Superior temporal gyrus (tissue), 1 donor: Measurements from ENCODE around the gene COMT.

ENCODE experiments used
- DNase-seq: peaks from one replicate; pipeline ENCODE4 v3.0.0-alpha.2; 2016; ENCODE audit errors: extremely low spot score

Gene COMT

DNA sequence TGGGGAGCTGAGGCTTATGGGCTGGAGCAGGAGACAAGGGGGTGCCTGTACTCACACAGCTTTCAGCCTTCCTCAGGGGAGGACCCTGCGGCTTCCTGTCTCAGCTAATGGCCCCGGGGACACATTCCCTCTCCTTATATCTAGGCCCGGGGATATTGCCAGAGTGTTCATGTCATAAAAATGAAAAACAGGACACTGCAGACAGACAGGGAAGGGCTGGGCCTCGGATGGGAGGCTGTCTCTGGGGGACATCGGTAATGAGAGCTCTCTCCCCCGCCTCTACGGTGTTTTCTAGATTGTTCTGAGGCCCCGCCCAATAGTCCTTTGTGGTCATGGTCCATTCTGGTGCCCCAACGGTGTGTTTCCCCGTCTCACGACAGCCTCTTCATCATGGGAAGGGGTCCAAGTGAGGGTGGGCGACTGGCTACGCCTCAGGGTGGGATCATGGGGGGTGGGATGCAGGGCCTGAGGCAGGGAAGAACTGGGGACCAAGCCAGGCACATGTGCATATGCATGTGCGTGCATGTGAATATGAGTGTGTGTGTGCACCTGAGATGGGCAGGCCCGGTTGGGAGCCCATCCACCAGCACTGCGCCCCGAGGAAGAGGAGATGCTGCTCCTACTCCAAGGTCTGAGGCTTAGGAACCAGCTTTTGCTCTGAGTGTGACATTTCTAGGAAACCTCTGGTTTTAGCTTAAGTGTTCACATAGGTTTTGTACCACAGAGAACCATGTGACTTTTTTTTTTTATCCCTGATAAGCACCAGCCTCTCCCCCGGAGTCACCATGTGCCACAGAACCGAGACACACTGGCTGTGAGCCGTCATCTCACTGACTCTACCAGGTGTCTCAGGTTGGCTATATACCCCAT lies 69.8 kb downstream of the COMT start:
- DNase-seq, result no peak

DNA sequence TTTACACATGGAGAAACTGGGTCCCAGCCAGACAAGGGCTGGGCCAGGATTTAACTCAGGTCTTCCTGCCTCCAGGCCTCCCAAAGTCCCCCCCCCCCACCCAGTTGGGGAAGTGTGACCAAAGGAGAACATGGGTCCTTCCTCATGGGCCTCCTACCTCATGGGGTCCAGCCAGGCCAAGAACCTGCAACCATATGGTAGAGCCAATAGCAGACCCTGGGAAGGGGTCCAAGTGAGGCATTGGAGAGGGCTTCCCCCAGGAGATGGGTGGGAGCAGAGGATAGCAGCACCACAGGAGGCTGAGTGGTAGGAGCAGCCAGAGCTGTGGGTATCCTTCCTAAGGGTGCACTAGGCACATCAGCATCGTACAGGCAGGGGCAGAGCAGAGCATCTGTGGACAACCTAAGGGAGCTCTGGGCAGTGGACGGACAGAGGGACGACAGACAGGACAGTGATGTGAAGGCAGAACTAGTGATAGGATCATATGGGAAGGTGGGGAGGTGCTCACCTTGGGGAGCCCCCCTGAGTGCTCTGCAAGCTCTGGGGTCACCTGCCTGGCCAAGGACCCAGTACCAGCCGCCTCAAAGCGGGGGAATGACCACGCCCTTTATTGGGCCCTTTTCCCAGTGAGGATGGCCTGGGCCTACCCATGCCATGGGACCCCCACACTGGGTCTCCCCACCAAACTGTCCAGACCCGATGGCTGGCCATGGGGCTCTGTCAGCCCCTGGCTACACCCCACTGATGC lies 70.6 kb downstream of the COMT start:
- no peak for DNase-seq

DNA sequence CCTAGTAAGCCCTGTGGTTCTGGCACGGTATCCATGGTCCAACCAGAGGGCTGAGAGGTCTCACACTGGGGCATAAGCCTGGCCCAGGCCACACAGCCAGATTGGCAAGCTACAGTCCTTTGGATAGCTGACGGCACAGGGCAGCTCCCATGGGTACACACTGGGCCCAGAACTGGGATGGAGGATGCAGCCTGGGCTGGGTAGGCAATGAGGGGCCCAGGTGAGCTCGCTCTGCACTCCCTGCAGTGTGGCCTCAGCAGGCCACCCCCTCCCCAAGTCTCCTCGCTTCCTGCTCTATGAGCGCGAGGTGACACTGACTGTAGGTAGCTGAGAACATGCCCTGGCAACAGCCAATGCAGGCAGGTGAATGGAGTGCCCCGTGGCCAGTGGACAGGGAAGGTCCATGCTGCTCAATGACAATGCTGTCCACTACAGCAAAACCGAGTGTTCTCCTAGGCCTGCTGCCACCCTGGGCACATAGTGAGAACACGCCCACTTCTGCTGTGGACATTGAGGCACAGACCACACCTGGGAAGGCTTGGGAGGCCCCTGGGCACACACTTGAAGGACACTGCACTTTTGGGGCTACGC lies 71.3 kb downstream of the COMT start:
- no peak for DNase-seq

DNA sequence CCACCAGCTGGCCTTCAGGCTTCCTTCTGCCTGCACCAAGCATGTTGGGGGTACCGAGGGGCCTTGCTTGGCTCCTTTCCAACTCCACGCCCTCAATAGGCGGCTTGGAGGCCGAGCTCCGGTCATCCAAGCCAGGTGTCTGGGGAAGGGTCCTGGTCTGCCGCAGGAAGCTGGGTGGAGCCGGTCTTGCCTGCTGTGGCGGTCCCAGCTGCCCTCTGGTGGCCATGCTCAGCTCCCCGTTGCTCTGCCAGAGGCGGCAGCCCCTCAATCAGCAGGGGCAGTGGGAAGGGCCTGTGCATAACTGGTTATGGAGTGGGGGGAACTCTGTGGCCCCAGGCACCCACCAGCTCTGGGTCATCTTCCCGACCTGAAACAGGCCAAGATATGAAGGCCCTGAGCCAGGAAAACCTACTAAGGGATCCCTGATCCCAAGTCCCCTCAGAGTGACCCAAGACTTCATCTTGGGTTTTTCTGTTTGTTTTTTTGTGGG lies 71.9 kb downstream of the COMT start:
- DNase-seq, result peak; percentile 61

DNA sequence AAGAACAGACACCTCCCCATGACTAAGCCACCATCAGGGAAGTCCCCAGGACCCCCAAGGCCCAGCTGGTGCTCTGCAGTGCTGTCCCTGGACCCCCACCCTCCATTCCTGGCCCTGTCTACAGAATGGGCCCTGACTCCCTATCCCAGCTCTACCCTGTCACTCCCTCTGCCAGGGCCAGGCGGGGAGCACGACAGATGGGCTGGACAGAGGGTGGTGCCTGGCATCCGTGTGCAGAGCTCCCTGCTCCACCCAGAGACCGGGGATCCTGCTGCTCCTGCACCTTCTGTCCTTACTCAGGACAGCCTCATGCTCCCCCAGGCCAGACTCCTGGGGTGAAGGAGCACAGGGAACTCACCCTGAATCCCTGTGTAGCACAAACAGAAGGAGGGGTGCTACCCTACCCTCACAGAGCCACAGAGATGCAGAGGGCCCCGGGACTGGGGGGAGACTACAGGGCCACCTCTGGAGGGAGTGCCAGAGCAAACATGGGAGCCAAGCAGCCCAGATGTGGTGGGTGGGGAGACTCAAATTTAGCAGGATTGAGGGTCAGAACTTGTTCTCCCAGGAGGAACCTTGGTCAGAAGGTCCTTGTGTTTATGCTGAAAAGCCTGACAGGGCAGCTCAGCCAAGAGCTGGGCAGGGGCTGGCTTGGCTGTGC lies 73.1 kb downstream of the COMT start:
- no peak for DNase-seq

DNA sequence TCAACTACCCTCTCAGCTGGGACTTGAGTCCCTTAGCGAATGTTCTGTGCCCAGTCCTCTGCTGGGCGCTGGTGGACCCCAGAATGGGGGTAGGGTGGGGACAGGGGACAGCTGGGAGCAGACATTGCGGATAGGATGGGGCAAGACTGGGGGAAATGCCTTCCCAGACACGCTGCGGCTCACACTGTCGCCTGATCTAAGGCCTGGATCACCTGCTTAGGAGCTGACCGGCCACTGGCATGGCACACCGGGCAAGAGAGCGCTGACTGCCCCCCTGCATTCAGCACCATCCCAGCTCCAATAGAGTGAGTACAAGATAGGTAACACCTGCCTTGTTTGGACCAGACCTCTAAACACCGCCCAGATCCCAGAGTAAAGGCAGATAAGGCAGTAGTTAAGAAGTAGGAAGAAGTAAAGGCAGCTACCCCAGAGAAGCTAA lies 73.6 kb downstream of the COMT start:
- DNase-seq, result no peak

DNA sequence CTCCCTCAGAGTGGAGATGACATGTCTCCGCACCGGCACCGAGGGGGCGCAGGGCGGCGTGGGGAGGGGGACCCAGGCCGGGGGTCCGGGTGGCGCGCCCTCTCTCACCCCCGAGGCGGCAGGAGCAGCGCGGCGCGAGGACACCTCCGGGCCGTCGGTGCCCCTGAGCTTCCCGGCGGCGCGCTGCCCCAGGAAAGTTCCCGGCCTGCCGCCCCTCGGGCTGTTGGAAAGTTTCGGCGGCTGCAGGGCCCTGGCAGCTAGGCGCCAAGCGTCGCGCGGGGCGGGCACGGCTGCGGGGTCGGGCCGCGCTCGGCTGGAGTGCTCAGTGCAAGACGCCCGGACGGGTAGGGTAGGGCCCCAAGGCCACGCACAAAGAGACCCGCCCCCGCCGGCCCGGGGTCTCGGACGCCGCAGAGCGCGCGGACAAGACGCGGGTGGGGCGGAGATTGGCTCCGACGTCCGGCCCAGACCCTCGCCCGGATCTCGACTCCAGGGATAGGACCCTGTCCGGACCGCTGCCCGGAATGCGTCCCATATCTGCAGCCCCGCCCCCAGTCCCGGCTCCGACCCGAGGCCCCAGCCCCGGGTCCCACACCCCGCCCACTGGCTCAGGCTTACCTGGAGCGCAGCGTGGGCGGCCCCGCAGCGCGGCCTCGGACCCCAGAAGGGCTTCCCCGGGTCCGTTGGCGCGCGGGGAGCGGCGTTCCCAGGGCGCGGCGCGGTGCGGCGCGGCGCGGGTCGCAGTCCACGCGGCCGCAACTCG lies 74.6 kb downstream of the COMT start:
- no peak for DNase-seq

DNA sequence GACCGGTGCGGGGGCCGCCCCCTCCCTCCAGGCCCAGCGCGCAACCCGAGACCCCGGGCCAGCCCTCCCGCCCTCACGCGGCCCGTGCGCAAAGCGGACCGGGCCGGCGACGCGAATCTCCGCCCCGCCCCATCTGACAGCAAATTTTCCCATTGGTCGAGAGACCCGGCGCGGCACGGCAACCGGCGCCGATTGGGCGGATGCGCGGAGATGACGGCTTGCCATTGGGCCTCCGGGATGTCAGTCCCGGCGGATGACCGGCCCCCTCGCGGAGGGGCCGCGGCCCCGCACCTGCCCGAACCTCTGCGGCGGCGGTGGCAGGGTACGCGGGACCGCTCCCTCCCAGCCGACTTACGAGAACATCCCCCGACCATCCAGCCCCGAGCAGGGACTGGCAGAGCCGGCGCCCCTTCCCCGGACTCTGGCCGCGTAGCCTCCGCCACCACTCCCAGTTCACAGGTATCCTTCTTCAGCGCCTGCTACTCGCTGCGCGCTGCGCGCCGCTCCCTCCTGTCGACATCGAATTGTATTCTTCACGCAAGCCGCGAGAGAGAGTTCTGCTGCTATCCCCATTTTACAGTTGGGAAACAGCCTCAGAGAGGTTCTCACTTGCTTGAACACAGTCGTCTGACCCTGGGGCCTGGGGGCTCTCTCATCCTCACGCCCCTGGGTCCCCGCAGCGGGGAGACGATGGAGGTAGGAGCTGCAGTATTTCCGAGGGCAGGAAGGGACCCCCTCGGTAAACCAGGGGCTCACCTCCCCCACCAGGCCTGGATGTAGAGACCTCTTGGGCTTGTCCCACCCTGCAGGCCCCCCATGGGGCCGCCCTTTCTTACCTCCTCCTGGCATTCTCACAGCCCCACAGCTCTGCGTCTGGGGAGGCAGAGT lies 75.4 kb downstream of the COMT start, which contains the start of gene ARVCF:
Gene ARVCF (minus strand): TSS at position 90 of the 888 bp plus-strand sequence. CDS start 26,029 bp downstream, outside the sequence.
- DNase-seq, result peak; percentile 94

DNA sequence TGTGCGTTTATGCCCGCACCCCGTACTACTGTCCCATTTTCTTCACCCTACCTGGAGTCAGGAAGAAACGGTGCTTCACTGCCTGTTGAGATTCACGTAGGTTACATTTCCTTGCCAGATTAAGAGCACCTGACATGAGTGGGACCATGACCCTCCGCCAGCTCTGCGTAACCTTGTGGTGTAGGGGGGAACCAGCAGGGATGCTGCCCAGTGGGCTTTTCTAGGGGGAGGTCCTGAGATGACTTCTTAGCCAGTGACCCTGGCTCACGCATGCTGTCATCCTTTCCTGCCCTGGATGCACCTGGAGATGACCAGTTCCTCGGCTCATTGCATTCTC lies 76.0 kb downstream of the COMT start:
- no peak for DNase-seq

DNA sequence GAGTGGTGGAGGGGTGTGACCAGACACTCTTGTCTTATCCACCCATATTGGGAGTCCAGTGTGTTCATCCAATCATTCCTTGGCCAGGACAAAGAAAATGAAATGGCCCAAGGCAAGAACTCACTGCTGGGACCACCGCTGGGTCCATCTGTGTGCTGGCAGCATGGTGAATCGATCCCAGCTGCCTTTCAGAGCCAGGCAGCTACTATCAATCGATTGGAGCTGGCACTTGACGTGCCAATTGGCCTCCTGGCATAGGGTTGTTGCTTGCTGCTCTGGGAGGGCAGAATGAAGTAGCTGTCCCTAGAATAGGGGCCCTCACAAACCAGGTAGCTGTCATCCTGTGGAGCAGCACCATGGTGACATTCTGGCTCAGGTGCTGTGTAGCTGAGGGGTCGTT lies 76.4 kb downstream of the COMT start:
- DNase-seq, result no peak
